Esophagus muscularis mucosa (tissue), 4 donors: ENCODE data around the gene PEBP1.

Source experiments
- EP300 ChIP-seq: sonication (generic); formaldehyde crosslinking; IDR thresholded peaks from one replicate; pipeline ENCODE4 v1.6.1; 2017; ENCODE audit warnings: antibody characterized with exemption
- POLR2A ChIP-seq: fragments of 450-650 bp; IDR thresholded peaks from one replicate; pipeline ENCODE4 v1.6.1; 2017; ENCODE audit warnings: antibody characterized with exemption, moderate library complexity, mild to moderate bottlenecking, low read depth
- TF ChIP-seq, protein P1 (sequence below), 3 experiments: fragments of 200-600 bp in 2 of 3; fragments of 450-650 bp in 1 of 3; sonication (generic) in 2 of 3; IDR thresholded peaks; one replicate each; pipeline ENCODE4 v1.5.1; 2017 to 2019; ENCODE audit warnings: antibody characterized with exemption in 3 of 3, mild to moderate bottlenecking in 2 of 3, moderate library complexity in 1 of 3

DNA sequence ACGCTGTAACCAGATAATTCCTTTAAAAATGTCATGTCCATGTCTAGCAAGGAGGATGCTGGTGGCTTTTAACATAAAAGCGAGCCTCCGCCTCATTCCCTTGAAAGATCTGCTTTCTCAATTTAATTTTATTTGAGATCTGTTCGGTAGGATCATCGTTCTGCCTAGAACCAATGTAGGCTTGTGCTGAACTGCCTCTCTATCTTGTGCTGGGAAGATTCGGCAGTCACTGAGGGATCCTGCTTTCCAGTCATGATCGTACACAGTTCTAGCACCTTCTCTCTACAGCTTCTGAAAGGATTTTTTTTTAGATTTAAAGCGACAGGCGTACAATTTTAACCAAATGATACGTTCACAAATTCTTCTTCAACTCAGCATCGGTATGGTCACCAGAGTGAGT is 54.3 kb downstream of the PEBP1 start:
- TF ChIP-seq EP300 (no peak), POLR2A (no peak)
- TF ChIP-seq, protein P1, sequence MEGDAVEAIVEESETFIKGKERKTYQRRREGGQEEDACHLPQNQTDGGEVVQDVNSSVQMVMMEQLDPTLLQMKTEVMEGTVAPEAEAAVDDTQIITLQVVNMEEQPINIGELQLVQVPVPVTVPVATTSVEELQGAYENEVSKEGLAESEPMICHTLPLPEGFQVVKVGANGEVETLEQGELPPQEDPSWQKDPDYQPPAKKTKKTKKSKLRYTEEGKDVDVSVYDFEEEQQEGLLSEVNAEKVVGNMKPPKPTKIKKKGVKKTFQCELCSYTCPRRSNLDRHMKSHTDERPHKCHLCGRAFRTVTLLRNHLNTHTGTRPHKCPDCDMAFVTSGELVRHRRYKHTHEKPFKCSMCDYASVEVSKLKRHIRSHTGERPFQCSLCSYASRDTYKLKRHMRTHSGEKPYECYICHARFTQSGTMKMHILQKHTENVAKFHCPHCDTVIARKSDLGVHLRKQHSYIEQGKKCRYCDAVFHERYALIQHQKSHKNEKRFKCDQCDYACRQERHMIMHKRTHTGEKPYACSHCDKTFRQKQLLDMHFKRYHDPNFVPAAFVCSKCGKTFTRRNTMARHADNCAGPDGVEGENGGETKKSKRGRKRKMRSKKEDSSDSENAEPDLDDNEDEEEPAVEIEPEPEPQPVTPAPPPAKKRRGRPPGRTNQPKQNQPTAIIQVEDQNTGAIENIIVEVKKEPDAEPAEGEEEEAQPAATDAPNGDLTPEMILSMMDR (IDR thresholded peaks at IDR 0.05): no peak
